DMS153 treated with DMSO at 0.1 percent for 48 hours (cell line): ENCODE measurements around the gene HDAC4.

Source experiments
- DNase-seq: peaks from one replicate; lab custom pipeline; 2025; ENCODE audit not compliant: unreplicated experiment; lab: John Stamatoyannopoulos, UW

HDAC4 gene

DNA sequence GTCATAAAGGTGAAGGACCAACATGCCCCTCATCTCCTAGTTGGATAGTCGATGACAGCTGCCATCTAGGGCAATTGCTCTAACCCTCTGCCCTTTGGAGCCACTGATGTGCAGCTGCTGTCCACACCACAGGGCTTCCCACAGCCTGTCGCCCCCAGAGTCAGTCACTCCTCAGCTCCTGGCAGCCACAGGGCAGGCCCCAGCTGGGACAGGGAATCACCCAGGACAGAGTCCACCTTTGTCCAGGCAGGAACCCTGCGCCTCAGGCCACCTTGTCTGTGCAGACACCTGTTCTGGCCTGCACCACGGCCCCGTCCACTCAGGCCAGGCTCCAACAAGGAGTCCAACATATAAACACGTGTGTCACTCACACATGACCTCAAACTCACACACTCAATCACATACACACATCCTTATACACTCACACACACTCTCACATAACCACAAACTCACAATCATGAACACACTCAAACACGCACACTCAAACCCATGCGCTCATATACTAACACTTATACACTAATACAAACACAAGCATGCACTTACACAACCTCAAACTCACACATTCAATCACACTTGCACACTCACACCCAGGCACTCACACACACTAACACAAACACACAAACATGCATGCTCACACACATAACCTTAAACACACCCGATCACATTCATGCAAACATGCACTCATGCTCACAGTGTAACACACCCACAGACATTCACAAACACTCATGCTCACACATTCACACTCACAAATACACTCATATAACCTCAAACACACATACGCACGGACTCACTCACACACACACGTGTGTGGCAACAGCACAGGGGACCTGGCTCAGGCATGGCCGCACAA lies 29.7 kb downstream of the HDAC4 start:
- no peak for DNase-seq

DNA sequence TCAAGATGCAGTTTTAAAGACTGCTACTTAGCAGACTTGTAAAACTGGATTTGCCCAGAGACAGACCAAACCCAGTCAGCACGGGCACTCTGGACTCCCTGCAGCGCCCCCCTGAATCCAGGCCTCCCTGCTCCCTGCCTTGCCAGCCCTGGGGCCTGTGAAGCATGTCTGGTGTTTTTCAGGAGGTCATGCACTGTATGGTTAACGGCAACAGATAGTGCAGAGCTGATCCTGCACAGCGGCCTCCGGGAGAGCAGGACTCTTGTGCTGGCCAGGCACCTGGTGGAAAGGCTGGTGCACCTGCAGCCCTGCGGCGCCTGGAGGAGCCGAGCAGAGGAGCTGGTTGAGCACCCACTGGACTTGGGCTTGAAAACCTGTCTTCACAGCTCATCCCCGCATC lies 30.4 kb downstream of the HDAC4 start:
- DNase-seq, result no peak

DNA sequence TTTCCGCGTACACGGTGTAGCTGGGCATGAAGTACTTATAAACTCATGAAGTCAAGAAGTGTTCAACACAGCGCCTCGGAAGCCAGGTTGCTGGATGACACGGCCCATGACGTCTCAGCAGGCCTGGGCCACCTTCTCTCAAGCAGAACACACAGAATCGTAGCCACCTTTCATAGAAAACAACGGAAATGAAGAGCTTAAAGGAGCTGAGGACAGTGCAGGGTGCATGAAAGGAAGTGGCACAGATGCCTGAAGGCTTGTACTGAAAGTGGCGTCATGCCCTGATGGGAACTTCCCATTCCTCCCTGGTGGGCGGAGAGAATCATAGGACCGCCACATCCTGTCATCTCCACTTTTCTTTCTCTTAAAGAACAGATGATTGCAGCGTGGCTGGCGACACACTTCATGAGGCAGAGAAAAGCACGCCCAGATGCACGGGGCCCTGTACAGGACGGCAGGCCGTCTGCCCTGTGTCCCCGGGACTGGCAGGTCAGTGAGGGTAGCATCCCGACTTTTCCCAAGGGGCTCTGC lies 31.1 kb downstream of the HDAC4 start:
- no peak for DNase-seq

DNA sequence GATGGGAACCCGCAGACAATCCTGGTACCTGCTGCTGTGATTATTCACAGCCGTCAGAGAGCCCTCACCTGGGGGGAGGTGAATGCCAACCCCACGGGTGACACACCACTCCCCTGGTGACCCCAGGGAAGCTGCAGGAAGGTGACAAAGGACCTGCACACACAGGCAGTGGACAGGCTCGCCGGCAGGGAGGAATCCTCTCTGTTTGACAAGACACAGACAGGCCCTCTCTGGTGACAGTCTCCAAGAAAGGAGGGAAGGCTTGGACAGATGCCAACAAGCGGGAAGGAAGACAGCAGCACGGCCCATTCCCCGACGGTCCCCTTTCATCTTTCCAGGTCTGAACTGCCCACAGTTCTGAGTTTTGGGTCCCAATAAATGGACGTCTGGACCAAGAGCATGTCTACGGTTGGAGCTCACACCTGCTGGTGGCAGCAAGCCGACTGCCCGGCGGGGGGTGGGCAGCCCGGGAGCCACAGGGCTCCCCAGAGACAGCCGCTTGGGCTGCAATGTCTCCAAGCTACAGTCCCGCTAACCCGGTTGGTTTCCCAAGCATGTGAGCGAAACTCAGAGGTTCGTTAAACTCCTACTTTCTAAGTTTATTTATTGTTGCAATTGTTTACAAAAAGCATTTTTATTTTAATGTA lies 31.8 kb downstream of the HDAC4 start:
- no peak for DNase-seq

DNA sequence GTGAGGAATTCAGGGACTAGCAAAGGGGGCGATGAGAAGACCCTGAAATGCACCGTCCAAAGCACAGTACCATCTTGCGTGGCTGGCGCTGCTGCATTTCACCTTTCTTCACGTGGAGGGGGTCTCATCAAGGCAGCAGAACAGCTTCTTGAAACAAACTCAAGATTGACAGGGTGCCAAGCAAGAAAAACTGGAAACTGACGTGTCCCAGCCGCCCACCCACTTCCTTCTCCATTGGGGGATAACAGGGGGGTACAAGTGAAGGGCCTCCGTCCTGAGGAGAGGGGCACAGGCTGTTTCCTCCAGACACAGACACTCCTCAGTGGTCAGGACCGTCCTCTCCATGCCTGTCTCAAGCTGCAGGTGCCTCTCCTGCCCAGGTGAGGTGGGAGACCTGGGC lies 32.5 kb downstream of the HDAC4 start:
- no peak for DNase-seq

DNA sequence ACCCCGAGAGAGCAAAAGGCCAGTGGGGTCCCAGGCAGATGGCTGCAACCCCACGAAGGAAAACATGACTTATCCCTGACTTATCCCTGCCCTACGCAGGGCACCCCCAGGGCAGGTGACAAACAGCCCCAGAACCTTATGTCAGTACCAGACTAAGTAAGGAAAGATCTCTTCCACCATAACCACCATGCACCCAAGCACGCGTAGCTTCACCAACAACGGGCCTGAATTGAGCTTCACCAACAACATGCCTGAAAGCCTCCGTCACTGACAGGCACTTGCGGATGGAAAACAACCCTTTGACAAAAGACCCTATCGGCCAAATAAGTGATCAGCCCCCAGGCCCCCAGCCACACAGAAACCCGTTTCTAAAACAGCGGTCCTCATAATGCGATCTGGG lies 34.1 kb downstream of the HDAC4 start:
- DNase-seq, result no peak

DNA sequence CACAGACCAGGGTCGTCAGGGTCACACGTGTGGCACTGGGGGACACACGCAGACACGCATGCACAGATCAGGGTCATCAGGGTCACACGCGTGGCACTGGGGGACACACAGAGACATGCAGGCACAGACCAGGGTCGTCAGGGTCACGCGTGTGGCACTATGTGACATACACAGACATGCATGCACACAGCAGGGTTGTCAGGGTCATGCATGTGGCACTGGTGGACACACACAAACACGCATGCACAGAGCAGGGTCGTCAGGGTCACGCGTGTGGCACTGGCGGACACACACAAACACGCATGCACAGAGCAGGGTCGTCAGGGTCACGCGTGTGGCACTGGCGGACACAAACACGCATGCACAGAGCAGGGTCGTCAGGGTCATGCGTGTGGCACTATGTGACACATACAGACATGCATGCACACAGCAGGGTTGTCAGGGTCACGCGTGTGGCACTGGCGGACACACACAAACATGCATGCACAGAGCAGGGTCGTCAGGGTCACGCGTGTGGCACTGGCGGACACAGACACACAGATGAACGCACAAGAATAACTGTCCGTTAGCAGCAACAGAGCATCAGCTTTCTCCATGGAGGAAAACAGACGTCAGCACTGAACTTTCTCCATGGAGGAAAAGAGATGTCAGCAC lies 34.9 kb downstream of the HDAC4 start:
- no peak for DNase-seq

DNA sequence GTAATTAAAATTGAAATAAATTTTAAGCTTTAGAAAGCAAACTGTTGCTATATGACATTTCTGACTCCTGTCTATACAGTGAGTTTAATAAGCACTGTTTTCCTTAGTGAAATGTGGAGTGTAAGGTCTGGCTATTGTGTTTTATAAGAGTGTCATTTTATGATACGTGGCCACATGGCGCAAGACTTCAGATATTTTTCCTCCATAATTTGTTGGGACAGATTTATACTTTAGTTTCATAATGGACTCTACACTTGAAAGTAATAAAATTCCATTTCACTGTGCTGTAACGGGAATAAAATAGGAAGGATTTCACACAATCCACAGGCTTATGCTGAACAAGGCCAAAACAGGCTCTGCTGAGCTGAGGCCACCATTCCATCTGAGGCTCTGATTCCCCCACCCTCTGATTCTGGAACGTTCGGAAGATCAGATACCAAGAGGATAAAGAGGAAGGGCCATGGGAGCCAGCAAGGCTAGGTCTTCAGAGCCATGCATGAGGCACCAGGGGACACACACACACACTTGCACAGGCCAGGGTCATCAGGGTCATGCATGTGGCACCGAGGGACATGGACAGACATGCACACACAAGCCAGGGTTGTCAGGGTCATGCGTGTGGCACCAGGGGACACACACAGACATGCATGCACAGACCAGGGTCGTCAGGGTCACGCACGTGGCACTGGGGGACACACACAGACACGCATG lies 35.6 kb downstream of the HDAC4 start:
- no peak for DNase-seq

DNA sequence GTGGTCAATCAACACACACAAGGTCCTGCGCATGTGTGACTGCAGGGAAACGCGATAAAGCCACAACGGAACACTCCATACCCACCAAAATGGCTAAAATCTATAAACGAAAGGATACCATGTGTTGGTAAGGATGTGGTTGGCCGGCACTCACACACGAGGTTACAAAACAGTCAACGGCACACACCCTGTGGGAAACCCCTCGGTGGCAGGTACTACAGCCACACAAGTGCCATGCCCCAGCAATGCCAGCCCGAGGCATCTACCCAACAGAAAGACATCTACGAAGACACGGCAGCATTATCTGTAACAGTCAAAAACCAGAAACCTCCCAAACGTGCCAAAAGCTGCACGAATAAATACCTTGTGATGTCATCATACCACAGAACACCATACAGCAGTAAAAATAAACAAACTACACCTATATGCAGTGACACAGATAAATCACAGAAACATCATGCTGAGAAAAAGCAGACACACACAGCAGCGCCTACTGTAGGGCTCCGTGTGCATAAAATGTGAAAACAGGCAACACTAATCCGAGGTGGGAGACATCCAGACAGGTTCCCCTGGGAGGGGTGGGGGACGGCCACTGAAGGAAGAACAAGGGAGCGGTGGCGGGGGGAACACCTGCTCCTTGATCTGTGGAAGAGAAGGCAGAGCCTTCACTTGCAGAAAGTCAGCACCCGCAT lies 36.7 kb downstream of the HDAC4 start:
- no peak for DNase-seq

DNA sequence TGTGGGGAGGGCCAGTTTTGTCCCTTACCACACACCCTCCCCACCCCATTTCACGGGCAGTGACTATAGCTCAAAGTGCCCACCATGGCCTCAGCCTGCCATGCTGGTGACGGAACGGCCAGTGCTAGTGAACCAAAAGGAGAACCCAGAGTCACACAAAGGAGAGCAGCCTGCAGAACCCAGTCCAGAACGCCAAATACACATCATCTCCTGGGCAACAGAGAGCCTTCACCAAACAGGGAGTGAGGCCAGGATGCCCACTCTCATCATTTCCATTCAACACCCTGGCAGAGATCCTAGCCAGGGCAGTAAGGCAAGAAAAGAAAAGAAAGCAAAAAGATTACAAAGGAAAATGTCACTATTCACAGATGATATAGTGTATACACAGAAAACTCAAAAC lies 38.3 kb downstream of the HDAC4 start:
- no peak for DNase-seq

DNA sequence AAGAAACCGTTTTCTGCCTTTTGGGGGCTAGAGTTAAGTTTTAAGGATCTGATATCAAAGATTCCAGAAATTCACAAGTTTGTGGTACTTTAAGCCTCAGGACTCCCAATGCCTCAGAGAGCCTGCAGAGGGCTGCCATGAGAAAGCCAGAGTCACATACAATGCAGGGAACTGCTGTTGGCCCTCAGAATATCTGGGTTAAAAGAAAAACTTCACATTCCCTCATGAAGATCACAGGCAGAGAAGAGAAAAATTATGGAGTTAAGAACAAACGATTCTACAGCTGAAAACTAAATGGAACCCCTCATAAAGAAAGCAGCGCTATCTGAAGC lies 39.5 kb downstream of the HDAC4 start:
- DNase-seq, result no peak

DNA sequence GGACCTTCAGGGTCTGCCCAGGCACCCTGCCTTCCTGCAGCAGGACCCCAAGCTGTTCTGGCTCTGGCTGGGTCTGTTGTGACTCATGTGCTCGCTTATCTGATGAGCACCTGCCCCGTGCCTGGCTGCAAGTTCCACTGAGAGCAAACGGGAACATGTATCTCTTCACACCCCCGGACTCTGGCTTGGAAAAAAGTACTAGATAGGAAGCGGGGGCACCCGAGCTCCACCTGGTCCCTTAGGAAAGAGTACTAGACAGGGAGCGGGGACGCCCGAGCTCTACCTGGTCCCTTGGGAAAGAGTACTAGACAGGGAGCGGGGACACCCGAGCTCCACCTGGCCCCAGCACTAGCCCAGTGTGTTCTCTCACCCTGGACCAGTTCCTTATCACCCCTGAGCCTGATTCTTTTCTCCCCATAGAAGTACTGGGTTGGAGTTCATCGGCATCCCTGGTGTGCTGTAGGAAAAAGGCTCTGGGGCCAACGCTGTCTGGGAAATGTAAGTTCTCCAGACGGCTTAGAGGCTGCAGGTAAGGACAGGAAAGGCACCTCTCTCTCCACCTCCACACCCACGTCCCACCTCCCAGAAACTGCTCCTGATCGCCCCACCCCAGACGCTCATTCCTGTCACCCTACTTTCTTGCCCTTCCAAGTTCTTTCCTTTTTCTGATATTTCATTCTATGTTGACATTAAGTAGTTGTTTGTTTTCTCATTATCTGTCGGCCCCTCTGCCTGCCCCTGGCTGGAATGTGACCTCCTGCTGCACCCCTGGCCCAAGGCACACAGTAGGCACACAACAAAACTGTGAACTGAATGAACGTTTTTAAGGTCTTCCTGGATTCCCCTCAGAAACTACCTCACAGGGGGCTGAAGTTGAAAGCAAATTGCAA lies 40.2 kb downstream of the HDAC4 start:
- no peak for DNase-seq

DNA sequence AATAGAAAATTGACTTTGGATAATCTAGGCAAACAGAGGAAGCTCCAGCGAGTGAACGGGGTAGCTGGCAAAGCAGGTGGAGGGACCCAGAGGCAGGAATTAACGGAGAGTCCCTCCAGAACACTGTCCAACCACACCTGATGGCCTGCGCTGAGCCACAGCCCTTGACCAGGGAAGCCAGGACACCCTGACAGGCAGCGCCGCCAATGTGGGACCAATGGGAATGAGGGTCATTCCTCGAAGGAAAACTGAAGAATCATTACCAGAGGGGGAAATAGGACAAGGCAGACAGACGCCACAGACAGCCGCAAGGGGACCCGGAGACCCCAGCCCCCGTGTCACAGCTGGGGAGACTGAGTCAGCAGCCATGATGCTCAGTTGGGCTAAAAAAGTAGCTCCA lies 40.8 kb downstream of the HDAC4 start:
- DNase-seq, result no peak

DNA sequence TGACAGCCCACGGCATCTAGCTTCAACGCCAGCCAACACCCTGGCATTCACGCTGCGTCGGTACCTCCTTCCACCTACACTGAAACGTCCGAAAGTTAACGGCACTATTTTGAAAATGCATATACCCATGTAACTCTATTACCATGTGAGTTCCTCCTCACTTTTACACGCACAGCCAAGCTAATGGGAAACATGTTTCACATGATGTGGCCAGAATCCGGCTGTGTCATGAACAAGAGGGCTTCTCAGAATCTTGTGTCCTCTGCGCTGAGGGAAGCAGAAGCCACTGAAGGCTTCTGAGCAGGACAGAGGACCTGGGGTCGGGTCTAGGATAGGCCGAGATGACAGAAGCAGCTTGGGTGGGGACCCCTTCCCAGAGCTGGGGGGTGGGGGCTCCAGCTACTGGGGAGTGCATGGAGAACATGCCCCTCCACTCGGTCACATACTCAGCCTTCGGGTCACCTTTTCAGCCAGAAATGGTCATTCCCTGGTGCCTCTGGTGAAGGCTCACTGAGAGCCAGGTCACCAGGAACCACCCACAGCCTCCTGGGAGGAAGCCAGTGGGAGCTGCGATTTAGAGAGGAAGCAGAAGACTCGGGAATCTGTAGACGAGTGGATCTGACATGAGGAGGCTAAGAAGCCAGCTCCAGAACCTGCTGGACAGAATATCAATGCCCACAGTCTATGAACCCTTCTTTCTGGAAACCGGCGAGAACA lies 41.5 kb downstream of the HDAC4 start:
- DNase-seq, result no peak

DNA sequence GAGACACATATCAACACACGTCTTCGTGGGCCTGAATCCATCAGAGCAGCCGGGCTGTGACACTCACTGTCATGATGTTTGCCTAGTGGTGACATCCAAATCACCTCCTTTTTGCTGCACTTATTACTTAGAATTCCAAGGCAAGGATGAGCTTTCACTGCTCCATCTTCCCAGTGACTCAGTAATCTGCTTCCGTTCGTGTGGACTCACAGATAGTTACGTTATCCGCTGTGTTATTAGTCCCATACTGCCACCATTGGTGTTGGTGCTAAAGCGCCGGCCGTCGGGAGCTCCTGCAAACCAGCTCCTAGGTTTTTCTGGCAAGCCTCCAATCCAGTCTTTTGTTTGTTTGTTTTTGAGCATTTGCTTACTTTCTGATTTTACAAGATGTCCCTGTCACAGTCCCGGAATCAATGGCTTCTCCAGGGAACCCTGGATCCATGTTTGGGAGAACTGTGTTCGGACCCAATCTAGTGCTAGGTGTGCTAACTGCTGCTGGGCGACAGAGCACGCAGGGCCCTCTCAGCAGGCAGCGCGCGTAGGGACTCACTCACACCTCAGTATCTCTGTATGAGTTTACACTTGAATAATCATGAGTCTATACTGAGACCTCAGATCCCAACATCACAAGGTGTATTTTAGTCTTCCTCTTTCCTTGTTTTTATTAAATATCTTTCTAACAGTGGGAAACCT lies 42.6 kb downstream of the HDAC4 start:
- DNase-seq, result peak; percentile 66

DNA sequence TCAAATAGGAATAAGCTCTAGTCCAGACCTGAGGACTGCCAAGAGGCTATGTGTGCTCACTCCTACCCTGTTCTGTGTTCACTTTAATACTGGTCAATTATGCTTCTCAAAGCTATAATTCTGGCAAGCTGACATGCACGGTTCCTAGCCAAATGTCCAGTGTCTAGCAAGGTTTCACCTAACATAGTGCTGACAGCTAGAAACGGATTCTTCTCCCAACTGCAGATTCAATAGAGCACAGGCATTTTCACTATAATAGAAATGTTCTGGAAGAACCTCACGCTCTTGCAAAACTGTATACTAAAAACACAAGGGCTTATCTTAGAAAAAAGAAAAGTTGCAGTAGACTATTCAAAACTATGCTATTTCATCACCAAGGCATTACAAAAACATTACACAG lies 45.1 kb downstream of the HDAC4 start:
- DNase-seq, result no peak

DNA sequence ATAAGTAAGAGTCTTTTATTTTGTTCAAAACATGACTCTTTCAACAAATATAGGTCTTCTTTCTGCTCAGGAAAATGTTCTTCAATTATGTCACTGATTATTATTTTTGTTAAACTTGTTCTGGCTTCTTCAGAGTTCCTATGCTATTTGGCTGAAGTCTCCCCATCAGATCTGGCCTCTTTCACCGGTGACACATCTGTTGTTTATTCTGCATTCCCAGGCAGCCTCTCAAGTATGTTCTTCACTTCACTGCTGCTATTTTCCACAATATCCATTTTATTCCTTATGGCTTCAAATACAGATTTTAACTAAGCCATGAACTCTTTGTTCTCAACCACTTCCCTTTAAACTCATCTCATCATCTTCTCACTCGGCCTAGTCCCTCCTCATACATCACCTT lies 45.7 kb downstream of the HDAC4 start:
- DNase-seq, result no peak

DNA sequence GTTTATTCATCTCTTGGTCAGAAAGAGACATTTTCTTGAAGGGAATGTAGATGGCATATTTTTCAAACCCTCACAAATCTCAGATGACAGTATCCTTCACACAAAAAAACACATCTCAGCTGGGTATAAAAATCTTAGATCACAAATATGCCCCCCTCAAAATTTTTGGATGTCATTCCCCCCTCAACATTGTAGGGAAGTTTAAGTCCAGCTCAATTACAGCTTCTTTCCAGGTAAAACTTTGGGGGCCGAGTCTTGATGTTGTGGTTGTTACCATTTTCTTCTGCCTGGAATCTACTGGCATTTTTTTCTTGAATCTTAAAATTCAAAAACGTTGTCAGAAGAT lies 46.1 kb downstream of the HDAC4 start:
- DNase-seq, result no peak
